Epithelial cell of esophagus (primary cell): ENCODE results near the gene LFNG.

Source experiments
- DNase-seq: peaks from one replicate; pipeline ENCODE4 v3.0.0; 2010; ENCODE audit warnings: low read depth
- H3K4me3 ChIP-seq: 2 replicates; pipeline ENCODE4 v1.5.1; 2011; ENCODE audit warnings: mild to moderate bottlenecking, low read length, control low read depth
- TF ChIP-seq, protein P1 (sequence below): IDR thresholded peaks from 2 replicates; pipeline ENCODE4 v1.5.1; 2011; ENCODE audit warnings: low read depth, mild to moderate bottlenecking, low read length, control low read depth, inconsistent platforms; ENCODE audit not compliant: insufficient read depth; ENCODE audit errors: missing control alignments

LFNG gene

DNA sequence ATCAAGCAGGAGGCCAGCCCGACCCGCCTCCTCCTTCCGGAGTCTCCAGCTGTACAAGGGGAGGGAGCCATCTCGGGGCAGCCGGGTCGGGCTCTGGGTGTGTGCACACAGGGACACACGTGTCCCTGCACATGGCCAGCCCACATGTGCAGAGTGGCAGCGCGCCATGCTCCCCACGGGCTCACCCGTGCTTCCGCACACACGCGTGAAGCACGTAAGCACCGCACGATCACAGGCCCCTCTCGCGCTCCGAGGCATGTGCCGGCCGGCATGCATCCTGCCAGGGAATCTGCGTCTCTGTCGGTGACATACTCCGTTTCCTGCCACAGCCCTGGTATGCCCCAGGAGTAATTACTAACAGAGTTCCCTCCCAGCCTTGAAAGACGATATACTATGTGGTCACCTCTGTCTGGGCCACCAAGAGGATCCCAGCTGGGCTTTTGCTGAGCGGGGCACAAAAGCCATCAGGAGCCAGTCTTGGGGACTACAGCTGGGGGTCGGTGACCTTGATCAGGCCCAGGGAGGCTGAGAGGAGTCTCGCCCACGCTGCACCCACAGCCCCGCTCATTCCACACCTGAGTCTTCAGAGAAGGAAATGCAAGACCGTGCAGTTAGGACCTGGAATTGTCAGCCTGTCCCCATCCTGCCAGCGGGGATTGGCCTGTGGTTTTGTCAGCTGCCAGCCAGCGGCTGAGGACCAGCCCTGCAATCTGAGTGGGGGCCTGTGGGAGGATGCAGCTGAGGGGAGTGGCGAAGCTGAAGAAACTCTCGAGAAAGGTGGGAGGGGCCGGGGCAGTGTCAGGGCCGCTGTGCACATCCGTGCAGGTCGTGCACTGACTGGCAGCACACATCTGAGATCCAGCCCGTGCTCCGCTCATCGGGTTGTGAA is 11.0 kb upstream of the LFNG start:
- TF ChIP-seq, protein P1, sequence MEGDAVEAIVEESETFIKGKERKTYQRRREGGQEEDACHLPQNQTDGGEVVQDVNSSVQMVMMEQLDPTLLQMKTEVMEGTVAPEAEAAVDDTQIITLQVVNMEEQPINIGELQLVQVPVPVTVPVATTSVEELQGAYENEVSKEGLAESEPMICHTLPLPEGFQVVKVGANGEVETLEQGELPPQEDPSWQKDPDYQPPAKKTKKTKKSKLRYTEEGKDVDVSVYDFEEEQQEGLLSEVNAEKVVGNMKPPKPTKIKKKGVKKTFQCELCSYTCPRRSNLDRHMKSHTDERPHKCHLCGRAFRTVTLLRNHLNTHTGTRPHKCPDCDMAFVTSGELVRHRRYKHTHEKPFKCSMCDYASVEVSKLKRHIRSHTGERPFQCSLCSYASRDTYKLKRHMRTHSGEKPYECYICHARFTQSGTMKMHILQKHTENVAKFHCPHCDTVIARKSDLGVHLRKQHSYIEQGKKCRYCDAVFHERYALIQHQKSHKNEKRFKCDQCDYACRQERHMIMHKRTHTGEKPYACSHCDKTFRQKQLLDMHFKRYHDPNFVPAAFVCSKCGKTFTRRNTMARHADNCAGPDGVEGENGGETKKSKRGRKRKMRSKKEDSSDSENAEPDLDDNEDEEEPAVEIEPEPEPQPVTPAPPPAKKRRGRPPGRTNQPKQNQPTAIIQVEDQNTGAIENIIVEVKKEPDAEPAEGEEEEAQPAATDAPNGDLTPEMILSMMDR, result no peak
- peak; percentile 64 for DNase-seq
- H3K4me3 ChIP-seq, result no peak overlapping the region

GRCh38 chr7:2509298-2509906 is 10.2 kb upstream of the LFNG start:
- TF ChIP-seq, protein P1, result no peak
- H3K4me3 ChIP-seq, result no peak overlapping the region
- no peak for DNase-seq

DNA sequence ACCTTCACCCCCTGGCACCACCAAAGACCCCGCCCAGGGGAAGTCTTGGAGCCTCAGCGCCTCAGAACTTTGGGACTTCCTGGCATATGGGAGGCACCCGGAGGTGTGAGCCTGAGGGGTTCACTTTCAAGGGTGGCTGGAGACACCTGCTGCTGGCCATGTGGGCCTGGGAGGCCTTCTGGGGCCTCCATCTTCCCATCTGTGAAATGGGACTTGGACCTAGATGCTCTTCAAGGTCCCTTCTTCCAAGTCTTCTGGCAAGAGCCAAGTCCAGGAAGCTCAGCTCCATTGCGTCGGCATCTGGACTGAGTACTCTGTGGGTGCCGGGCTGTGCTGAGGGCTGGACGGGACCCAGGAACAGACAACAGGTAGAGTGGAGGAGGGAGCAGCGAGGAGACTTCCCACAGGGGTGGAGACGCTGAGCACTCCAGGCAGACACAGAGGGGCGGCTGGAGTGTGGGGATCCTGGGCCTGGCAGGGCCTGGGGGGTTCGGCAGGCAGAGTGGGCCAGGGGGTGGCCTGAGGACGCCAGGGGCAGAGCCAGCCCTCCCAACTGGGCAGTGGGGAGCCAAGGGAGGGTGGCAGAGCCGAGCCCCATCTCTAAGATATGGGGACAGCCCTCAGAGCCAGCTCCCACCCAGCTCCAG is 9.3 kb upstream of the LFNG start:
- no peak for DNase-seq
- TF ChIP-seq, protein P1, result no peak
- no peak overlapping the region for H3K4me3 ChIP-seq

- H3K4me3 ChIP-seq, result no peak overlapping the region
- DNase-seq, result no peak
- TF ChIP-seq, protein P1, result no peak
Measured at GRCh38 chr7:2510909-2511768, 8.4 kb upstream of the LFNG start.

DNA sequence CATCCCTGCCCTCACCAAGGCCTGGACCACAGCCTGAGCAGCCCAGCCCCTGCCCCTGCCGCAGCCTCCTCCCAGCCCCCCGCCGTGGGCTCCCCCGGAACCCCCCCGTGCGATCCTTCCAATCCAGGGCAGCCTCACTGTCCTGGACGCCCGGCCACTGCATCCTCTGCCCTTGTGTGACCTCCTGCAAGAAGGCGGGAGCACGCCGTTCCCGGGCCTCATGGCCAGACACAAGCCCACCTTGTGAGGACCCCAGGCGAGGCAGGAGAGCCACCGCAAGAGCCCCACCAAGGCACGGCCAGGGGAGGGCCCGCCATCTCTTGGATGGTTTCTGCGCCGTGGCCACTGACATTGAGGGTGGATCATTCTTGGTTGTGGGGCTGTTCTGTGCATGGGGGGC is 7.8 kb upstream of the LFNG start:
- no peak for DNase-seq
- TF ChIP-seq, protein P1, result no peak
- no peak overlapping the region for H3K4me3 ChIP-seq

DNA sequence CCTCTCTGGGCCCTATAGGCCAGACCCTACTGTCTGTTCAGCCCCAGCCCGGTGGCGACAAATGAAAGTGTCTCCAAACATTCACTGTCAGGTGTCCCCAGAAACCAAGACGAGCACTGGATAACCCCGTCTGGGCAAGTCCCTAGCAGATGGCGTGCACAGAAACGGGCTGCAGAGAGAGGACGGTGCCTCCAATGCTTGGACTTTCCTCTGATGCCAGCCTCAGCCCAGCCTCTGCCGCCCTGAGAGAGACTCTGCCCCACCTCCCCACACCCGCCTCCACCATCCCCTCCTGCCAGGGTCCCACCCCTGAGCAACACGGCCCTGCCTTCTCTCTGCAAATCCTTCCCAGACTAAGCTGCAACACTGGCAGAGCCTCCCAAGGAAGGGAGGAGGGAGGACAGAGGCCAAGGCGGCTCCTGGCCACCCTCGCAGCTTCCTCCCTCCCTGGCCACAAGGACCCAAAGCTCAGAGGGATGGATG is 7.4 kb upstream of the LFNG start:
- TF ChIP-seq, protein P1, result no peak
- no peak for DNase-seq
- no peak overlapping the region for H3K4me3 ChIP-seq
